Caki2 (cell line): Measurements from ENCODE around the gene MYO15A. TPM values are rescaled to one million over a fixed set of nuclear protein-coding genes. Genes with fewer than 3 reads are reported as not detected.

Experiments
- DNase-seq: peaks from one replicate; pipeline ENCODE4 v3.0.0-alpha.2; 2015; ENCODE audit warnings: low read depth
- in situ Hi-C: cut with HindIII; loops from 2 replicates; pipeline ENCODE4 v1.10.0; 2016; ENCODE audit warnings: low sequenced_read_pairs, low pct_unique_long_range_greater_than_20kb, mixed read lengths
- total RNA-seq: library from RNA; depleted of rRNA; stranded (reverse); fragments of >200 nt; shearing (Covaris generic); gene quantifications from 2 replicates; pipeline ENCODE4 v1.2.3, GENCODE V29; 2014; ENCODE audit warnings: low replicate concordance

MYO15A gene
- total RNA-seq, 1 experiment from 2014 or later = not detected

GRCh38 chr17:18119938-18120337 is 11.4 kb downstream of the MYO15A start:
- in situ Hi-C loops = no loop called here
- DNase-seq = no peak

- in situ Hi-C loops = no loop called here
- DNase-seq = no peak
Observed at GRCh38 chr17:18120461-18121017, 12.0 kb downstream of the MYO15A start.

- no peak for DNase-seq
- in situ Hi-C loops = no loop called here
Observed at GRCh38 chr17:18121144-18121910, 12.8 kb downstream of the MYO15A start.

GRCh38 chr17:18122990-18123753 is 14.6 kb downstream of the MYO15A start:
- no peak for DNase-seq
- in situ Hi-C loops = no loop called here

DNA sequence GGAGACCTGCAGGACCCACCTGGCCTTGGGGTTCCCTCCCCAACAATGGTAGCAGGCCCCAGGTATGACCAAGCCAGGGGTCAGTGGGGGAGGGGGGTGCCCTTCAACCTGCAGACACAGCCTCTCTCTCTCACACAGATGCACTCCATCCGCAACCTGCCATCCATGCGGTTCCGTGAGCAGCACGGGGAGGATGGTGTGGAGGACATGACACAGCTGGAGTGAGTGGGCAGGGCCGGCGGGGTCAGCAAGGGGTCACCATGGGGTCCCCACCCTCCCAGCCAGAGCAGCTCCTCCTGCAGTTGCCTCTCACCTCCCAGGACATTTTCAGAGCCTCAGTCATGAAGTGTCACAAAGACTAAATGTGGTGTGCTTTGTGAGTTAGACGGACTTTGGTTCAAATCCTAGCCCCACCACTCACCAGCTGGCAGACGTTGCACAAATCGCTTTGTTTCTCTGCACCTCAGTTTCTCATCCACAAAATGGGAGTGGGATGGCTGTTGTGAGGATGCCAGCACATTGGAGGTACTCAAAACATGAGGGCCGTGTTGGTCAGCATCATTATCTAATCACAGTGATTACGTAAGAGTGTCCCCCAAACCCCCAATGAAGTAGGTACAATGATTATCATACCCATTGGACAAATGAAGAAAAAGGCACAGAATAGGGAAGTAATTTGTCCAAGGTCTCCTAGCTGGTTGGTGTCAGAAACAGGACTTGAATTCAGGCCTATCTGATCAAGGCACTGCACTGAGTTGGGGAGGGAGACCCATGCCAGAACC is 16.0 kb downstream of the MYO15A start:
- in situ Hi-C loops = no loop called here
- DNase-seq = no peak

DNA sequence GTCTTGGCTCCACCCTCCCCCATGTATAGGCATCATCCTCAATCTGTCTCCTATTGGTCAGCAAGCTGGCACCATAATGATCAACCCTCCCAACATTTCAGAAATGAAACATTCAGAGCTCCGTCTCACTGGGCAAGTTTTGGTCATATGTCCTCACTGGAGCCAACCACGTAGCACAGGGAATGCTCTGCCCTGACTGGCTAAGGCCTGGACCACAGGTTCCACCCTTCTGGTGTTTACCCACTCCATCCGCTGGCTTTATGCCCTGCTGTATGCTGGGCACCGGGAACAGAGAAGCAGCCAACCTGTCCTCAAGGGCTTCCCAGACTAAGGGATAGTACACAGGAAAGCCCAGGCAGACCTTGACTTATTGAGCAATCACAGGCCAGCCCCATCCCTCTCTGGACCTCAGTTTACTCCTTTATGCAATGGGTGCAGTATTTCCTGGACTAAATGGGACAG is 20.5 kb downstream of the MYO15A start:
- peak; percentile 72 for DNase-seq
- in situ Hi-C loops = no loop called here

GRCh38 chr17:18132711-18133110 is 24.2 kb downstream of the MYO15A start:
- in situ Hi-C loops = no loop called here

GRCh38 chr17:18136357-18136756 is 27.8 kb downstream of the MYO15A start:
- in situ Hi-C loops = no loop called here
- DNase-seq = no peak

More at GRCh38 chr17:18132711-18133110, 24.2 kb downstream of the MYO15A start:
- no peak for DNase-seq

DNA sequence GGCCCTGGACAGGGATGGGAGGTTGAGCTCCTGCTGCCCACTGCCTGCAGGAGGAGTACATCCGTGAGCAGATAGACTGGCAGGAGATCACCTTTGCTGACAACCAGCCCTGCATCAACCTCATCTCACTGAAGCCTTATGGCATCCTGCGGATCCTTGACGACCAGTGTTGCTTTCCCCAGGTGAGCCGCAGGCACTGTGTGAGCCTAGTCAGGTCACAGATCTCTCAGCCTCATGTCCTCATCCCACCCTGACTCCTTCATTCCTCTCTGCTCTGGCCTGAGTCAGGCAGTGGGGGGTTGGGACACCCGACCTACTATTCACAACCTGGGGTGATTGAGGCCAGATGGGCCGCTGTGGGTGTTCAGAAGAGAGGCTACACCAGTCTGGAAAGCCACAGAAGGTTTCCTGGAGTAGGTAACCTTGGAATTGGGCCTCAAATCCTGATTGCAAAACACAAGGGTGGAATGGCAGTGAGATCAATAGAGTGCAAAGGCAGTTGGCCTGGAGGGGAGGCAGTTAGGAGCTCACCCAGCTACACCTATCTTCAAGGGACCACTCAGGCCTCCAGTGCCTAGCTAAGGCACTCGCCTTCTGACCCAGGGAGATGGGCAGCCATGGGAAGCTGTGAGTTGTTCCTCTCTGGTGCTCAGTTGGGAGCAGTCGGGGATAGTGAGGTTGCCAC is 29.7 kb downstream of the MYO15A start:
- no peak for DNase-seq
- in situ Hi-C loops = no loop called here

DNA sequence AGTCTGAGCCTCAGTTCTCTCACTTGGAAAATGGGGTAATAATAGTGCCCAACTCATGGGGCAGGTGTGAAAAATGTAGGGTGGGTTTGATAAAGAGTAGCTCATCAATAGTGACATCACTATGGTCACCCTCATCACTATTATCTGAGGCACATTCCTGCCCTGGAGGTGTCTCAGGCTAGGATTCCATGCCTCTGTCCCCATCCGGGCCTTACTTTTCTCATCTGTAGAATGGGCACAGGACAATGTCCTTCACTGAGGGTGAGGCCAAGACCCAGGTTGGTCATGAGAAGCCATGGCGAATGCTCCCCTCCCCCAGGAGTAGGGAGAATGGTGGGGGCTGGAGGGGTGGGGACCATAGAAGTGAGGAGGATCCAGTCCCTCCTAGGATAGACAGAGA is 30.5 kb downstream of the MYO15A start:
- DNase-seq = no peak
- in situ Hi-C loops = no loop called here

- in situ Hi-C loops = no loop called here
- DNase-seq = no peak
Observed at GRCh38 chr17:18139498-18139897, 30.9 kb downstream of the MYO15A start.

DNA sequence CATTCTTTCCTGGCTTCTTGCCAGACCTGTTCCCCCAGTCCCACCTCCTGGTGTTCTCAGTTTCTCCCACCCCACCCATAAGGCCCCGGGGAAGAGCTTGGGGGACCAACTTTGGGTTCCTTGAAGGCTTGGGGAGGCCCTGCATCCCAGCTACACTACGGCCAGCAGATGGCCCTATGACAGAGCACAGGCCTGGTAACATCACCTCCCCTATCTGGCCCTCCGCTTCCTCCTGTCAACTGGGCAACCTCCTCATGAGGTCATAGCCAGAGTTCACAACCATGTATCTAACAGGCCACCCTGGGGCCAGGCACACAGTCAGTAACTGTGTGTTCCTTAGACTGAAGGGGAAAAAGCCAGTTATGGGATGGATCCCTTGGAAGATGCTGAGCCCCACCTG is 31.4 kb downstream of the MYO15A start:
- in situ Hi-C loops = no loop called here
- DNase-seq = no peak

GRCh38 chr17:18140648-18141047 is 32.1 kb downstream of the MYO15A start:
- DNase-seq = no peak
- in situ Hi-C loops = no loop called here

- peak; percentile 31 for DNase-seq
- in situ Hi-C loops = no loop called here
Observed at GRCh38 chr17:18141210-18141803, 32.8 kb downstream of the MYO15A start.

DNA sequence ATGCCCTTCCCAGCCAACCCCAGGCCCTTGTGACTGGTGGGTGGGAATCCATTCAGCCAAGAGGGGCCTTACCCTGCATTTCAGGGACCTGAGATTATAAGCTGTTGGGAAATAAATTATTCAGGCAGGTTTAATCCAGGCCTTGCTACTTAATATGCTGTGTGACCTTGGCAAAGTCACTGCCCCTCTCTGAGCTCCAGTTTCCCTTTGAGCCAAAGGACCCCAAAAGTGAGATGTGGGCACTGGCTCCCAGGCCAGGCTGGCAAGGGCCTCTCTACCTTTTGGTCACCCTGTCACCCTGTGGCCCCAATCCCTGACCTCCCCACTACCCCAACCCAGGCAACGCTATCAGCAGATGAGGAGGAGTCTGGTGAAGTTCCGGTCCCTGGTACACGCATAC is 33.9 kb downstream of the MYO15A start:
- in situ Hi-C loops = no loop called here
- DNase-seq = no peak

GRCh38 chr17:18143044-18143936 is 34.7 kb downstream of the MYO15A start:
- in situ Hi-C loops = no loop called here
- no peak for DNase-seq

DNA sequence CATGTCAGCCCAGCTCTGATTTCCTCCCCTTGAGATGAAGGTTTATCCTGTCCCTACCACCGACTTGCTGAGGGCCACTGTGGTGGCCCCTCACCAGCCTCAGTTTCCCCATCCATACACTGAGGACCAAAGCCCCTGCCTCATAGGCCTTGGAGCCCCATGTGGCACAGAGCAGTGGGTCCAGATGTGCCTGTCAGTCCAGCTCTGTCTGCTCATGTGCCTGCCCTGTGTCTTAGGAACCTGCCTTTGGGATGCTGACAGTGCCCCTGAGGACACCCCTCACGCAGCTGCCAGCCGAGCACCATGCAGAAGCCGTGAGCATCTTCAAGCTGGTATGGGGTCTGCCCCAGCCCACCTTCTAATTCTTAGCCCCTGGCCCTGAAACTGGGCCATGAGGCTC is 35.7 kb downstream of the MYO15A start:
- no peak for DNase-seq
- in situ Hi-C loops = no loop called here
